GM19324 (cell line): ENCODE data around the gene WDR74.
A peak's percentile ranks its signal among the peaks of the same experiment; 100 is the strongest.
"Not testable (repeated sequence)": the region's sequence is repeated elsewhere in the genome, so short reads cannot be mapped to it uniquely, and the experiment has no call there.

Experiments used
- ATAC-seq: cut with Tn5 transposase; IDR thresholded peaks from one replicate; pipeline ENCODE4 v1.9.1; 2021; ENCODE audit warnings: mild to moderate bottlenecking, moderate library complexity; ENCODE audit not compliant: unreplicated experiment, low FRiP score

The WDR74 gene

GRCh38 chr11:62860835-62861563 is 21.6 kb upstream of the WDR74 start:
- ATAC-seq, result no peak

GRCh38 chr11:62859281-62859703 is 19.9 kb upstream of the WDR74 start:
- ATAC-seq, result not testable (repeated sequence)

- ATAC-seq, result no peak
Observed at GRCh38 chr11:62858201-62858600, 18.8 kb upstream of the WDR74 start.

GRCh38 chr11:62857541-62857982 is 18.2 kb upstream of the WDR74 start:
- no peak for ATAC-seq

GRCh38 chr11:62856333-62856895 is 17.0 kb upstream of the WDR74 start:
- ATAC-seq, result peak; percentile 2

- ATAC-seq, result peak; percentile 94
Observed at GRCh38 chr11:62855571-62856332, 16.4 kb upstream of the WDR74 start.

- ATAC-seq, result no peak
Observed at GRCh38 chr11:62854825-62855570, 15.6 kb upstream of the WDR74 start.

- ATAC-seq, result no peak
Observed at GRCh38 chr11:62854013-62854824, 14.8 kb upstream of the WDR74 start.

GRCh38 chr11:62853279-62853965 is 14.0 kb upstream of the WDR74 start:
- no peak for ATAC-seq

GRCh38 chr11:62852523-62853188 is 13.3 kb upstream of the WDR74 start:
- ATAC-seq, result no peak

GRCh38 chr11:62851807-62852522 is 12.6 kb upstream of the WDR74 start:
- no peak for ATAC-seq

GRCh38 chr11:62850911-62851806 is 11.8 kb upstream of the WDR74 start:
- ATAC-seq, result no peak

GRCh38 chr11:62847767-62848314 is 8.5 kb upstream of the WDR74 start:
- ATAC-seq, result no peak

- no peak for ATAC-seq
Observed at GRCh38 chr11:62846177-62846576, 6.8 kb upstream of the WDR74 start.

- ATAC-seq, result no peak
Observed at GRCh38 chr11:62844154-62844553, 4.8 kb upstream of the WDR74 start.

- no peak for ATAC-seq
Observed at GRCh38 chr11:62843466-62843865, 4.1 kb upstream of the WDR74 start.

- ATAC-seq, result not testable (repeated sequence)
Observed at GRCh38 chr11:62842891-62843290, 3.5 kb upstream of the WDR74 start.
